ENCODE measurements around the gene MEP1A.

DNA sequence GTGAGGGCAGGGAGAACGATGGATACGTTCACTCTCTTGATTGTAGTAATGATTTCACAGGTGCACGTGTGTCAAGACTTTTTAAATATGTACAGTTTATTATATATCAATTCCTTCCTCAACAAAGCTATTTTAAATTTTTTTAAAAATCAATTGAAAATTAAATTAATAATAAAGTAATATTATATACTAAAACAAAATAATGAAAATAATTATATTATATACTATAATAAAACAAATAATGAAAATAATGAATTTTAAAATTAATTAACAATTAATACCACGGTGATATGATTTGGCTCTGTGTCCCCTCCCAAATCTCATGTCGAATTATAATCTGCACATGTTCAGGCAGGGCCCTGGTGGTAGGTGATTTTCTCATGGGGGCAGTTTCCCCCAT is 85.8 kb downstream of the MEP1A start:
- TF ChIP-seq POLR2AphosphoS5 (IDR thresholded peaks at IDR 0.05) (no peak), POLR2A (IDR thresholded peaks at IDR 0.05) (no peak), EP300 (IDR thresholded peaks at IDR 0.05) (no peak)
- TF ChIP-seq, protein P1, sequence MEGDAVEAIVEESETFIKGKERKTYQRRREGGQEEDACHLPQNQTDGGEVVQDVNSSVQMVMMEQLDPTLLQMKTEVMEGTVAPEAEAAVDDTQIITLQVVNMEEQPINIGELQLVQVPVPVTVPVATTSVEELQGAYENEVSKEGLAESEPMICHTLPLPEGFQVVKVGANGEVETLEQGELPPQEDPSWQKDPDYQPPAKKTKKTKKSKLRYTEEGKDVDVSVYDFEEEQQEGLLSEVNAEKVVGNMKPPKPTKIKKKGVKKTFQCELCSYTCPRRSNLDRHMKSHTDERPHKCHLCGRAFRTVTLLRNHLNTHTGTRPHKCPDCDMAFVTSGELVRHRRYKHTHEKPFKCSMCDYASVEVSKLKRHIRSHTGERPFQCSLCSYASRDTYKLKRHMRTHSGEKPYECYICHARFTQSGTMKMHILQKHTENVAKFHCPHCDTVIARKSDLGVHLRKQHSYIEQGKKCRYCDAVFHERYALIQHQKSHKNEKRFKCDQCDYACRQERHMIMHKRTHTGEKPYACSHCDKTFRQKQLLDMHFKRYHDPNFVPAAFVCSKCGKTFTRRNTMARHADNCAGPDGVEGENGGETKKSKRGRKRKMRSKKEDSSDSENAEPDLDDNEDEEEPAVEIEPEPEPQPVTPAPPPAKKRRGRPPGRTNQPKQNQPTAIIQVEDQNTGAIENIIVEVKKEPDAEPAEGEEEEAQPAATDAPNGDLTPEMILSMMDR (IDR thresholded peaks at IDR 0.05): no peak
